ENCODE results near the gene YEATS2.
"Not testable (repeated sequence)": the region's sequence is repeated elsewhere in the genome, so short reads cannot be mapped to it uniquely, and the experiment has no call there.

YEATS2 gene

GRCh38 chr3:183779896-183780465 lies 82.4 kb downstream of the YEATS2 start:
- DNase-seq, result no peak

GRCh38 chr3:183781246-183781645 lies 83.6 kb downstream of the YEATS2 start:
- no peak for DNase-seq

GRCh38 chr3:183782576-183783276 lies 85.1 kb downstream of the YEATS2 start:
- no peak for DNase-seq

- DNase-seq, result not testable (repeated sequence)
Measured at GRCh38 chr3:183784503-183784902, 86.9 kb downstream of the YEATS2 start.

GRCh38 chr3:183789826-183790225 lies 92.2 kb downstream of the YEATS2 start:
- no peak for DNase-seq

- DNase-seq, result no peak
Measured at GRCh38 chr3:183790700-183791099, 93.1 kb downstream of the YEATS2 start.

- no peak for DNase-seq
Measured at GRCh38 chr3:183792976-183793375, 95.4 kb downstream of the YEATS2 start.

GRCh38 chr3:183794452-183794851 lies 96.9 kb downstream of the YEATS2 start:
- no peak for DNase-seq

GRCh38 chr3:183796372-183796771 lies 98.8 kb downstream of the YEATS2 start:
- DNase-seq, result no peak

- no peak for DNase-seq
Measured at GRCh38 chr3:183797996-183798395, 100.4 kb downstream of the YEATS2 start.

- no peak for DNase-seq
Measured at GRCh38 chr3:183799461-183799860, 101.9 kb downstream of the YEATS2 start.

GRCh38 chr3:183800243-183800863 lies 102.8 kb downstream of the YEATS2 start:
- no peak for DNase-seq

- DNase-seq, result no peak
Measured at GRCh38 chr3:183801601-183802000, 104.0 kb downstream of the YEATS2 start.

- DNase-seq, result no peak
Measured at GRCh38 chr3:183802989-183803388, 105.4 kb downstream of the YEATS2 start.

- no peak for DNase-seq
Measured at GRCh38 chr3:183807209-183807728, 109.7 kb downstream of the YEATS2 start.

GRCh38 chr3:183807881-183808280 lies 110.3 kb downstream of the YEATS2 start:
- no peak for DNase-seq

- no peak for DNase-seq
Measured at GRCh38 chr3:183808355-183808754, 110.8 kb downstream of the YEATS2 start.

GRCh38 chr3:183809270-183809669 lies 111.7 kb downstream of the YEATS2 start:
- no peak for DNase-seq

- no peak for DNase-seq
Measured at GRCh38 chr3:183810643-183811594, 113.3 kb downstream of the YEATS2 start.

GRCh38 chr3:183811638-183812037 lies 114.0 kb downstream of the YEATS2 start:
- no peak for DNase-seq

- no peak for DNase-seq
Measured at GRCh38 chr3:183812761-183813445, 115.3 kb downstream of the YEATS2 start.

- DNase-seq, result no peak
Measured at GRCh38 chr3:183814240-183814639, 116.6 kb downstream of the YEATS2 start.

Measured in fibroblast of skin of right biceps (primary cell).